UCSD-AML1 (cell line): ENCODE results near the gene PAAF1.
"Not testable (repeated sequence)": the region's sequence is repeated elsewhere in the genome, so short reads cannot be mapped to it uniquely, and the experiment has no call there.

Experiments
- DNase-seq: peaks from one replicate; lab custom pipeline; 2025; ENCODE audit not compliant: unreplicated experiment; lab: John Stamatoyannopoulos, UW

Gene PAAF1

DNA sequence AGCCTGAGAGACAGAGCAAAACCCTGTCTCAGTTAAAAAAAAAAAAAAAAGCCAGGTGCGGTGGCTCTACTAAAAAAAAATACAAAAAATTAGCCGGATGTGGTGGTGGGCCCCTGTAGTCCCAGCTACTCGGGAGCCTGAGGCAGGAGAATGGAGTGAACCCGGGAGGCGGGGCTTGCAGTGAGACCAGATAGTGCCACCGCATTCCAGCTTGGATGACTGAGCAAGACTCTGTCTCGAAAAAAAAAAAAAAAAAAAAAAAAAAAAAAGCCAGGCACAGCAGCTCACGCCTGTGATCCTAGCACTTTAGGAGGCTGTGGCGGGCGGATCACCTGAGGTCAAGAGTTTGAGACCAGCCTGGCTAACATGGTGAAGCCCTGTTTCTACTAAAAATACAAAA lies 3.6 kb downstream of the PAAF1 start:
- DNase-seq = not testable (repeated sequence)

DNA sequence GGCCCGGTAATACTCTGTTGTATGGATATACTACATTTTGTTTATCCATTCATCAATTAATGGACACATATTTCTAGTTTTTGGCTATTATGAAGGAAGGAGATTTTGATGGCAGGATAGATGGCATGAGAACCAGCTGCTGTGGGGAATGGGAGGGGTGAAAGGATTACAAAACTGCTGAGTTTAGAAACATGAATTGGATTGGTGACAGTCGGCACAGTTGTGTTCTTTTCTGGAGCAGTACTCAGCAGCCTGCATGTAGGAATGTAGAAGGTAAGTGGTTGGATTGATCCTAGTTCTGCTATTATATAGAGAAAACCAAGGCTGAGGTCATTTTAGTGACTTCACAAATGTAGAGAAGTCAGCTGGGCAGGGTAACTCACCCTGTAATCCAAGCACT lies 7.1 kb downstream of the PAAF1 start:
- DNase-seq = no peak

DNA sequence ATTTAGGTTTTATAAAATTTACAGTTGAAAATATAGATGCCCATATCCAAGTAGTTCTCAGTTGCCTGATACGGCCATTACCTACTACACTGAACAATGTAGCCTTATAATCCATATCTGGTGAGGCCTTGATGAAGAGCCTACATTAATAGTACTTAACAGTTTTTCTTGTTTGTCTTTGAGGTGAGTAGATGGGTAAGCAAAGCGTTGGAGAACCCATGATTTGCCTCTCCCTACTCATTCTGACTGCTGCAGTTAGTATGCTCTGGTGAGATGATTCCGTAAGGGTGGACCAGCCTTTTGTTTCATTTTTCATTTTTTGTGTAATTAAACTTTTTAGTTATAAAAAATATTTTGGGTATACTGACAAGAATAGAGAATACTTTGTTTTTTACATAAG lies 11.4 kb downstream of the PAAF1 start:
- DNase-seq = no peak

DNA sequence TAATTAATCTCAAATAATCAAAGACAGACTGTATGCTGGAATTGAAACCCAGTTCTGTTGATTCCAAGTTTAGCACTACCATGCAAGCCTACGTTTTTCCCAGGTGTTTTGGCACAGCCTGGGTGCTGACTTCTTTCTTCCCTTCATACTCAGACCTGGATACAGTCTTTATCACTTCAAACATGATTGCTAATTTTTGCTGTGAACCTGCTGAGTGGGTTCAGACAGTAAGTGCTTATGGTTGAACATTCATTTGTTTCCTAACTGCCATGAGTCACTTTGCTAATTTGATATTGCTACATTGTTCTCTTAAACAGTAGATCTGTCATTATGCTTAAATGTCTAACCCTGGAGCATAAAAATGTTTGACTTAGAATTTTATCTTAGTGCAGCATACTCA lies 12.2 kb downstream of the PAAF1 start:
- DNase-seq = no peak

DNA sequence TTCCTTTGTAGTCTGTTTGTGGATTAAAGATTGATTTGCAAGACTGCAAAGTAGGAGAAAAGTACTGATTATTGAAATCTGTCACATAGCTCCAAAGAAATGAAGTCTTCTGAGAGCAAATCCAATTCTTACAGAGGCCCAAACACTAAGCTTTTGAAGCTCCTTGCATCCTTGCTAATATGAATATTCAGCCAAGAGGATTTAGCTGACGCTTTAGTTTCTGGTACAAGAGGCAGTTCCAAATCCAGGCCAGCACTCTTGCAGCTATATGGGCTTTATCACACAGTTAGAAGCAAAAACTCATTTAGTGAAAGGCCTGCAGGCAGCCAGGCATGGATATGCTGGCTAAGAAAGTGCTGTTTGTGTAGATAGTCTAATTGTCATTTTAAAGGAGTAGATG lies 12.7 kb downstream of the PAAF1 start:
- DNase-seq = no peak

DNA sequence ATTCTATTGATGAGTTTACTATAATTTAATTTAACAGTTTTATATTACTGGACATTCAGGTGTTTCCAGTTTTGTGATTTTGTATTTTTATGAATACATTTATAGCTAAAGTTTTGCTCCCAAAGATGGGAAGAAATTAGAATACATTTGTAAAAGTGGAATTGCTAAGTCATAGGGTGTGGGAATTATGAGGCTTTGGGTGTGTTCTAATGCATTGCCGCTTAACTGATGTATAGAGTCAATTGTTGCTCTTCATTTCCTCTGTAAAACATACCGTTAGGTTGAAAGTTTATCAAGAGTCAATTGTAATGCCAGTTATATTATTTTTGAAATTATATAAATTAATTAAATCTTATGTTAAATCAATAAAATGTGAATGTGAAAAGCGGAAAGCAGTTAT lies 16.2 kb downstream of the PAAF1 start:
- DNase-seq = no peak

DNA sequence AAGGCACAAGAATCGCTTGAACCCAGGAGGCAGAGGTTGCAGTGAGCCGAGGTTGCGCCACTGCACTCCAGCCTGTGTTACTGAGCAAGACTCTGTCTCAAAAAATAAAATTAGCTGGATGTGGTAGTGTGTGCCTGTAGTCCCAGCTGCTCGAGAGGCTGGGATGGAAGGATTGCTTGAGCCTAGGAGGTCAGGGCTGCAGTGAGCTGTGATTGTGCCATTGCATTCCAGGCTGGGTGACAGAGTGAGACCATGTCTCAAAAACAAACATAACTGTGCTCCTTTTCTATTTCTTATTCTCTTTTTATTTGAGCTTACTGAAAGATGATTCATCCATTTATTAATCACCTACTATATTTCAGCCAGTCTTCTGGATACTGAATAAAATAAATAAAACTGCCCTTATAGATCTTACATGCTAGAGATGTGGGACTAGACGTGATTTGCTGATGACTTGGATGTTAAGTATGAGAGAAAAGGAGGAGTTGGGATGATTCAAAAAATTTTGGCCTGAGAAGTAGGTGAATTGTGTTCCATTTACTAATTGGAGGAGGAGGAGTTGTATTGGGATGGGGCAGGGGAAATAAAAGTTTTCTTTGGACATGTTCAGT lies 18.0 kb downstream of the PAAF1 start:
- DNase-seq = no peak

DNA sequence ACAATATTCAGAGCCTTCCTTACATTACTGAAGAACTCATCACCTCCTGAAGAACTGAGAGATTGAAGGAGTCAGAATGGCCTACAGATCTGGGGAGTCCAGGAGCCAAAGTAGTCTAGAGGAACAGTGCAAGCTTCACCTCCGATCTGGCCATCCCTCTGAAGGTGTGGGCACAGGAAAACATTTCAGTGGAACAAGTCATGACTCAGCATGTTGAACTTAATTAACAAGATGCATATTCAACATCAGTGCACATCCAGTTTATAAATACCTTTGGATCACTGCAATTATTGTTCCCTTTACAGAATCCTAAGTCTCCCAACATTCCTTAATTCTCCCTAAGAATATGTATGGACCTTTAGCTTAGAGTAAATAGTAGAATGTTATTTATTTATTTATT lies 25.5 kb downstream of the PAAF1 start:
- DNase-seq = no peak

DNA sequence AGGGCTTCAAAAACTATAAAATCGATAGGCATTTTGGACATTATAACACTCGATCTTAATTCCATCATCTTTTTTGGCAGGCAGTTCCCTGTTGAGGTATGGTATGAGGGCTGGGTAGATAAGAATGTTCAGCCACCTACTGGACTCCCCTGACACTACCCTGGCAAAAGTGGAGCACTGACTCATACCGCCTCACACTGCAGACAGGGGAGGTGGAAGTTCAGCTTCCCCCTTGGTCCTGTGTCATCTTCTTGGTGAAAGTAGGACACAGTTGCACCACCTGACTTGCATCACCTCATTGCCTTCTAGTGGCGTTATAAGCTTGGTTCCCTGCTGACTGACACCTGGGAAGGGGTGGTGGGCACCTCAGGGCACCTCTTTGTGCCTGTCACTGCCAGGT lies 30.4 kb downstream of the PAAF1 start:
- DNase-seq = no peak

DNA sequence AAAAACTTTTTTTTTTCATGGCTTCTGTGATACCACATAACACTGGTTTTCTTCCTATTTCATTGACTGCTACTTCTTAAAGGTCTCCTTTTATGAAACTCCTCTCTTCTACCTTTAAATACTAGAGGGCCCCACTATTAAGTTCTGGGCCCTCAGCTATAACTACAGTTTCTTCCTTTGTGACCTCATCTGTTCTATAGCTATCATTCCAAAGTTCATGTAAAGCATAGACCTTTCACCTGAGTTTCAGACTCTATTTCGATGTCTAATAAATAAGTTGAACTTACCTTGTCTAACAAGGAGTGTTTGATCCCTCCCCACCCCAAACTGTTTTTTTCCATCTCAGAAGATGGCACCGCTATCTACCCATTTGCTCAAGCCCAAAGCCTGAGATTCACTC lies 35.2 kb downstream of the PAAF1 start:
- no peak for DNase-seq

DNA sequence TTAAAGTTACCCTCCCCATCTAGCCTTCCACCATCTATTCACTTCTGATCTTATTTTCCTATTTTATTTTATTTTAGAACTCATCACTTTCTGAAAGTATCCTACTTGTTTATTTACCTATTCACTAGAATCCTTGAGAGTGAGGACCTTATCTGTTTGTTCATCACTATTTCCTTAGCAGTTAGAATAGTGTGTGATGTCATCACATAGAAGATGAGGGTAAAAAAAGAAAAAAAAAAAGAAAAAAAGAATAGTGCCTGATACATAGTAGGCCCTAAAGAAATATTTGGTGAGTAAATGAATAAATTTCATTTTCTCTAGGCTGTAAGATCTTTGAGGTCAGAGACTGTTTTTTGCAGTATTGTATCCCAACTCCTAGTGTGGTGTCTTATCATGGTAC lies 36.7 kb downstream of the PAAF1 start:
- no peak for DNase-seq

DNA sequence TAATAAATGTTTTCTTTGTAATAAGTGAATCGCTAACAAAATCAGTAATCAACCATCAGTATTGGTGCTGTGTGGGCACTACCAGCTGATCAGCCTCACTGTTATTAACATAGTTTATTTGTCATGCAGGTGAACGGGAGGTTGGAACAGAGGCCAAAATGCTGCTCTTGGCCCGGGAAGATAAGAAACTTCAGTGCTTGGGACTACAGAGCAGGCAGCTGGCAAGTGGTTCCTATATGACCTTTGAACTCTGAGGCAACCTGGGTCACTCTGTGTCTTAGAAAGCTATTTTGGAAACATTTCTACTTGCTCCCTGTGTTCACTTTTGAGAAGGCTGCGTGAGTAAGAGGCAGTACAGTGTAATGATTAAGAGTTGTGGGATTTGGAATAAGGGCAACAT lies 37.5 kb downstream of the PAAF1 start:
- no peak for DNase-seq

DNA sequence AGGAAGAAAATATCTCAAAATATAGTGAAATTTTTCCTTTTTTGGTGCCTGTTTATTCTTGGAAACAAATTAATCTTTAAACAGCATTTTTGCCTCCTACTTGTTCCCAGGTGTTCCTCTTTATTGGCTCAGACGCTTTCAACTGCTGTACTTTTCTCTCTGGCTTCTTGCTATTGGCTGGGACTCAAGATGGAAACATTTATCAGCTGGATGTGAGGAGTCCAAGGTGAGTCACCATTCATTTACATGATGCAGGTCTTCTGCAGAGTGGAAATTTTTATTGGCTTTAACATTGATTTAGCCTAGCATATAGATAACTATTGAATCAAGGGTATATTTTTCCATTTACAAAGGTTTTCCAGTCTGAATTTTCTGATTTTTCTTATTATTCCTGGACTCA lies 39.6 kb downstream of the PAAF1 start:
- DNase-seq = no peak

DNA sequence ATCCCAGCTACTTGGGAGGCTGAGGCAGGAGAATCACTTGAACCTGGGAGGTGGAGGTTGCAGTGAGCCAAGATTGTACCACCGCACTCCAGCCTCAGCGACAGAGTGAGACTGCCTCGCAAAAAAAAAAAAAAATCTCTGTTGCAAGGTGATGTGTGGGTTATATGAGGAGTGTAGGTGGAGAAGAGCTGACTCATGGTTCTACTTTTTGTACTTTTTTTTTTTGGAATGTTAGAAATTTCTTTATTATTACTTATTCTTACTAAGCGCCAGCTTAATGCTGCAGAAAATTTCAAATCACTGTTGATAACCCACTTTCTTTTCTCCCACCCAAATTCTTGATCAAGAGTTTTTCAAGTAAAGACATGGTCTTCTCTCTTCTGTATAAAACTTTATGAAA lies 44.4 kb downstream of the PAAF1 start:
- DNase-seq = no peak

DNA sequence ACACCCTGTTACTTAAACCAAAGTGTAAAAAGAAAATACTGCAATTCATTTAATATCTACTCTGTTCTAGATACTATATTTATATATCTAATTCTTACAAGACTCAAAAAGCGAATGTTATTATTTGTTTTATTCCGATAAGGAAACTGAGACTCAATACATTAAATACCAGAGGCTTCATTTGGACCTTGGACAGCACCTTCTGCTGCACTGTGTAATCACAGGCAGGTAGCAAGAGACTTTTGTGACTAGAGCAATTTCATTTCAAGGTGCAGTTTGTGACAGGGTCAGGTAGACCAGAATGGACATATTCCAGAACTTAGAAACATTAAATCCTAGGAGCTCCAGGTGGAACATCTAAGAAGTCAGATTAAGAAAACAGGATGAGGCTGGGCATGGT lies 52.6 kb downstream of the PAAF1 start:
- DNase-seq = no peak

DNA sequence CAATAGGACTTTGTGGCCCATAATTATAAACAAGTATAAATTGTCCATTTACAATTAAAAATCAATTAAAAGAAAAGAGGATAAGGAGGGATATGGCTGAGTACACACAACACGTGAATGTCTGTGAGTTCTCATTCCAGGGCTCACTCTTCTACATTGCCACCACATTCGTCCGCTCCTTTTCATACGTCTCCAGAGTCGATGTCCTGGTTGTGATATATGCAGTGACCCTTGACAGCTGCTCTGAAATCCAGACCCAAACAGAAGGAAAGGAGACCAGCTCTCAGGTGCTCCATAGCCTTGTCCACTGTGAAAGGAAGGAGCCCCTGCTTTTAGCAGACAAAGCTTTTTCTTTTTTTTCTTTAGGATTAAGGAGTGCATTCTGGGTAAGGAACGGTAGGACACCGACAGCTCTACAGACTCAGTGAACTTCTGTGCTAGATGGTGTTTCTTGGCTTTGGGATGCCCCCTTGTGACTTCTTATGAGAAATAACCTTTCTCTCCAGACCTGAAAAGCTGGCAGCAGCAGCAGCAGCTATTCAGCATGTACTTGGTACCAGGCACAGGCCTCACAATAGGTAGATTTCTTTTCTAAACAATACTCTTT lies 54.3 kb downstream of the PAAF1 start:
- no peak for DNase-seq

DNA sequence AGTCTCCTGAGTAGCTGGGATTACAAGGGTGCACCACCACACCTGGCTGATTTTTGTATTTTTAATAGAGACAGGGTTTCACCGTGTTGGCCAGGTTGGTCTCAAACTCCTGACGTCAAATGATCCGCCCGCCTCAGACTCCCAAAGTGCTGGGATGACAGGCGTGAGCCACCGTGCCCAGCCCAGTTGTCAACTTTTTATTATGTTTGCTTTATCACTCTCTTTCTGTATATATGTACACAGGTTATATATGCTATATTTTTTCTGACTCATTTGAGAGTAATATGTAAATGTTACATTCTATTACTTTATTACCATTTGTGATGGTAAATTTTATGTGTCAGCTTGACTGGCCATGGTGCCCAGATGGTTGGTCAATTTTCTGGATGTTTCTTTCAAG lies 55.2 kb downstream of the PAAF1 start:
- DNase-seq = no peak

DNA sequence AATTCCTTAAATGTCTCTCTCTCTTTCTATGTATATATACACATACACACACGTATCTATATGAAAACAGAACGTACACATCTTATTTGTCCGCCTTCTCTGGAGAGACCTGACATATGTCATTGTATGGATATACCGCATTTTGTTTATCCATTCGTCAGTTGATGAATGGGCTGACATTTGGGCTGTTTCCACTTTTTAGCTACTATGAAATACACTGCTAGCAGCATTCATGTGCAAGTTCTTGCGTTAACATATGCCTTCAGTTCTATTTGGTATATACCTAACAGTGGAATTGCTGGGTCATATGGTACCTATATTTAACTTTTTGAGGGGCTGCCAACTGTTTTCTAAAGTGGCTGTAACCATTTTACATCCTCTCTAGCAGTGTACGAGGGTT lies 56.0 kb downstream of the PAAF1 start:
- no peak for DNase-seq

DNA sequence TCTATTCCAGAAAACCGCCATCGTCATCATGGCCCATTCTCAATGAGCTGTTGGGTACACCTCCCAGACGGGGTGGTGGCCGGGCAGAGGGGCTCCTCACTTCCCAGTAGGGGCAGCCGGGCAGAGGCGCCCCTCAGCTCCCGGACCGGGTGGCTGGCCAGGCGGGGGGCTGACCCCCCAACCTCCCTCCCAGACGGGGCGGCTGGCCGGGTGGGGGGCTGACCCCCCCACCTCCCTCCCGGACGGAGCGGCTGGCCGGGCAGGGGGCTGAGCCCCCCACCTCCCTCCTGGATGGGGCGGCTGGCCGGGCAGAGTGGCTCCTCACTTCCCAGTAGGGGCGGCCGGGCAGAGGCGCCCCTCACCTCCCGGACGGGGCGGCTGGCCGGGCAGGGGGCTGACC lies 59.2 kb downstream of the PAAF1 start:
- DNase-seq = not testable (repeated sequence)

DNA sequence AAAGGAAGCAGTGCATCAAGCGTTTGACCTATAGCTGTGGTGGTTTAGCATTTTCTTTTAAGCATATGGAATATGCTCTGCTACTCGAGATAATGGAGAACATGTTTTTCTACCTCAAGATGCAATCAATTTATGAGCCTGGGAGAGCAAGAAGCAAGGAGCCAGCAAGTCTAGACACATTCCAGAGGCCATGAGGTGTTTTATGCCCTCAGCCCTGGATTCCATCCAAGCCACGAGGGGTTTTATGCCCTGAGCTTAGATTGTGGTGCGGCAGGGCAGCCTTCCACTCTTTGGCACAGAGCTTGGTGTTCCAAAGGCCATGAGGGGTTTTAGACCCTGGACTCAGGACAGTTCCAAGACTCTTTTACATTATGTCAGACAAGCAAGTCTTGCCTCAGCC lies 62.3 kb downstream of the PAAF1 start:
- no peak for DNase-seq

DNA sequence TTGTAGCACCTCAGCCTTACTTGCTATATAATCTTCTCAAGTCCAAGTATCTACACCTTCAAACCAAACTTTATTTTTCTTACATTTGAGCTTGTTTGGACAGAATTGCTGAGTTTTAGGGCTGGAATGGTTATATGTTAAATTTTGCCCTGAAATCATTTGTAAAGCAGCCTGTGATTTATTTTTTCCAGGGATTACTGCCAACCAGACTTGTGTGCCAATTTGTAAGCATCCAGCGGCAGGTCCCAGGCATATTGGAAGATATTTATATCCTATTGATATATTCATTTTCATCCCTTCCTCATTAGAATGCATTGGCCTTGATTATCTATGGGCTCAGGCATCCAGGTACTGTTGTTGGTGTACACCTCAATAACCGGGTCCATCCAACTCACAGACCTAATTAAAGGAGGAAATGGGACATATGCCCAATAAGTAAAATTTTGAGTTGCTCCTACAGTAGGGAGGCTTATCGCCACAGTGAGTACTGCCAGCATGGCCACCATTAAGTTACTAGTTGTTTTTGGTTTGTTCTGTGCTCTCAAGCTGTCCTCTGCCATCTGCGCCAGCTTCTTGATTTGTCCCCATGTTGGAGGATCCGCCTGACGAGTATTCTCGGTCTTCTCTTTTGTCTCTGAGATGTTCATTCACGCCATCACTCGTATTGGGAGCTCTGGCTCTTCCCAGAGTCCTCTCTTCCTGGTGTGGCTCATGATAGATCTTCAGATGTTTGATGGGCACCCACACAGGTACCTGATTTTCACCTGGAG lies 64.2 kb downstream of the PAAF1 start:
- DNase-seq = no peak

DNA sequence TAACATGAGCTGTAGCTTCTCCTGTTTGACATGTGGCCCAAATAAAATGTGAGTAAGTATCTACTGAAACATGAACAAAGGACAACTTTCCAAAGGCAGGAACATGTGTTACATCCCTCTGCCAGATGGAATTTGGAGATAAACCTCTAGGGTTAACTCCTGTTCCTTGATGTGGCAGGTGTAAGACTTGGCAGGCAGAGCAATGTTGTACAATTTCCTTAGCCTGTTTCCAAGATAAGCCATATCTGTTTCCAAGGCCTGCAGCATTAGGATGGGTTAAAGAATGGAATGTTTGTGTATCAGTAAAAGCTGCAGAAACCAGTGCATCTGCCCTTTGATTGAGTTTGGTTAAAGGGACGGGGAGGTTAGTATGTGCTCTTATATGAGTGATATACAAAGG lies 65.2 kb downstream of the PAAF1 start:
- DNase-seq = no peak

DNA sequence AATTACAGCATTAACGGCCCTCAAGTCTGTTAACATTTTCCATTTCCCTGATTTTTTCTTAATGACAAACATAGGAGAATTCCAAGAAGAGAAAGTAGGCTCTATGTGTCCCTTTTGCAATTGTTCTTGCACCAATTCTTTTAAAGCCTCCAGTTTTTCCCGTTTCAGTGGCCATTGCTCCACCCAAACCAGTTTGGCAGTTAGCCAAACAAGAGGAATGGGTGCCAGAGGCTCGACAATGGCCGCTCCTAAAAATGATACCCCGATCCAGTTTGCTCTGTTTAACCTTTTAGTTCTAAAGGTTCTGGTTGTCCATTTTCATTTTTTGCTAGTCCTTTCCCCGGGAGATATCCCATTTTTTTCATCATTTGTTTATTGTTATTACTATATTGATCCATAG lies 67.3 kb downstream of the PAAF1 start:
- no peak for DNase-seq
